ENCODE measurements around the gene OTOG. TPM values are rescaled to one million over a fixed set of nuclear protein-coding genes. Genes with fewer than 3 reads are reported as not detected.

The OTOG gene
- total and polyA plus RNA-seq, 2 donors (not counting 3 experiments of a cell fraction or from before 2014, with no cell fraction given), result not detected

GRCh38 chr11:17596711-17597110 is 49.7 kb downstream of the OTOG start:
- Histone ChIP-seq H4K20me1 (replicated peaks; ENCODE audit: control insufficient read depth, extremely low read depth, insufficient read depth, low read length) (no peaks in the 10 kb centered on the region), H3K4me2 (ENCODE audit: insufficient read depth, low read length) (no peak overlapping the region), H3K4me3 (replicated peaks in 1 of 3; ENCODE audit: insufficient read depth in 1 of 3, low read depth in 1 of 3, low read length in 3 of 3) (no peak overlapping the region), H3K9ac (replicated peaks; ENCODE audit: extremely low read depth, insufficient read depth, low read length) (no peak overlapping the region), H3K9me1 (replicated peaks; ENCODE audit: control insufficient read depth, extremely low read depth, insufficient read depth, low read length) (no peaks in the 10 kb centered on the region), H2AFZ (ENCODE audit: low read depth, low read length) (no peak overlapping the region), H3K27ac (ENCODE audit: insufficient read depth, low read depth, low read length) (no peak overlapping the region), H3K9me3 (replicated peaks; ENCODE audit: control insufficient read depth, insufficient read depth, low read length) (no peaks in the 10 kb centered on the region), H3K36me3 (ENCODE audit: control insufficient read depth in 2 of 2, extremely low read depth in 1 of 2, insufficient read depth in 2 of 2, low read length in 2 of 2) (no peaks in the 10 kb centered on the region), H3K27me3 (ENCODE audit: control insufficient read depth in 2 of 2, insufficient read depth in 2 of 2, low read length in 2 of 2) (no peaks in the 10 kb centered on the region), H3K4me1 (ENCODE audit: control insufficient read depth, extremely low read depth, insufficient read depth, low read length) (no peaks in the 10 kb centered on the region), H3K79me2 (ENCODE audit: control insufficient read depth, insufficient read depth, low read length) (no peaks in the 10 kb centered on the region)
- FAIRE-seq, result no peak
- no TSS peak for BruUV-seq (replicated peaks)
- ChIA-PET POLR2A (no interaction called here), CTCF (interaction anchor here (1.3 to 7.0 kb wide), 4 partner anchors 69 to 382 kb away, joined by 4 to 79 read pairs (median 6); no protein-coding TSS in a partner anchor)
- TF ChIP-seq GATA2 (IDR thresholded peaks at IDR 0.05; ENCODE audit: insufficient read depth, insufficient read length, low read depth, low read length) (no peak), MAX (IDR thresholded peaks at IDR 0.05; ENCODE audit: insufficient read depth, insufficient read length) (no peak), POLR2AphosphoS5 (IDR thresholded peaks at IDR 0.05; ENCODE audit: insufficient read depth, low read depth, low read length) (no peak), CTCF (IDR thresholded peaks at IDR 0.05; ENCODE audit: extremely low read depth in 1 of 2, insufficient read depth in 1 of 2, low read depth in 1 of 2, low read length in 2 of 2) (no peak), MYC (IDR thresholded peaks at IDR 0.05; ENCODE audit: low read depth, low read length) (no peak), JUN (IDR thresholded peaks at IDR 0.05; ENCODE audit: borderline replicate concordance, insufficient read depth, insufficient read length, low read depth) (no peak), EZH2 (IDR thresholded peaks at IDR 0.05; ENCODE audit: borderline replicate concordance, low read depth, low read length, severe bottlenecking) (no peak), POLR2A (IDR thresholded peaks at IDR 0.05; ENCODE audit: low read depth, low read length) (no peak), FOS (IDR thresholded peaks at IDR 0.05; ENCODE audit: borderline replicate concordance, insufficient read depth, low read length) (no peak)
- dilution Hi-C loops (cut with MboI; ENCODE audit: extremely low pct_ligation_motif_present, low sequenced_read_pairs) (no loop called here), intact Hi-C loops (cut with micrococcal nuclease) (no loop called here)
- no peak for DNase-seq (ENCODE audit: low read depth, low spot score)

Data from endothelial cell of umbilical vein (primary cell).